ENCODE data around the gene SKA2. TPM values are rescaled to one million over a fixed set of nuclear protein-coding genes. Genes with fewer than 3 reads are reported as not detected.
"Not testable (repeated sequence)": the region's sequence is repeated elsewhere in the genome, so short reads cannot be mapped to it uniquely, and the experiment has no call there.

SKA2 gene
- total RNA-seq, 1 donor from 2014 or later: 41.8 TPM

DNA sequence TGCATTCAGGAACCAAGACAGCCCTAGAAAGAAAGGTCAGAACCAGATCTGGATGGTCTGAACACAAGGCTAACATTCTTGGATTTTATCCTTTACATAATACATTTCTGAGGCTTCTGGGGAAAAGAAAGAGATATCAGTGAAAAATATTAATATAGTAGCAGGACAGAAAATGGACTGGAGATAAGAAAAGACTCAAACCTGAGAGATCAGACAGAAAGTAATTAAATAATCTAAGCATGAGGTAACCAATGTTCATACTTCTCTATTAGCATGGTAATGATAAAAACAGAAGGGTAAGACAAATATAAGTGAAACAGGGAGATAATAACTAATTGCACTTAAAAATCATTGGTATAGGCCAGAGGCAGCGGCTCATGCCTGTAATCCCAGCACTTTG lies 53.8 kb downstream of the SKA2 start:
- no peak for DNase-seq (ENCODE audit: low read depth in 2 of 2)

DNA sequence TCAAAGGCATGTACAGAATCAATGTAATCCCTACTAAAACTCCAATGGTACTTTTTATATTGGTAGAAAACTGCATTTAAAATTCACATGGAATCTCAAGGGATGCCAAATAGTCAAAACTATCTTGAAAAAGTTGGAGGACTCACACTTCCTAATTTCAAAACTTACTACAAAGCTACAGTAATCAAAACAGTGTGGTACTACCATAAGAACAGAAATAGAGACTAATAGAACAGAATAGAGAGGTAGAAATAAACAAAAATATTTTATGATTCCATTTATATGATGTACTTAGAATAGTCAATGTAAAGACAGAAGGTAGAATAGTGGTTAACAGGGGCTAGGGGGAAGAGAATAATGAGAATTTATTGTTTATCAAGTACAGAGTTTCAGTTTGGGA lies 57.1 kb downstream of the SKA2 start:
- DNase-seq (ENCODE audit: low read depth in 2 of 2): no peak

- DNase-seq (ENCODE audit: low read depth in 2 of 2): no peak
These were observed 60.0 kb downstream of the SKA2 start for GRCh38 chr17:59094861-59095530.

- DNase-seq (ENCODE audit: low read depth in 2 of 2): peak; percentile 48 to 86
These were observed 61.2 kb downstream of the SKA2 start for GRCh38 chr17:59093702-59094231.

DNA sequence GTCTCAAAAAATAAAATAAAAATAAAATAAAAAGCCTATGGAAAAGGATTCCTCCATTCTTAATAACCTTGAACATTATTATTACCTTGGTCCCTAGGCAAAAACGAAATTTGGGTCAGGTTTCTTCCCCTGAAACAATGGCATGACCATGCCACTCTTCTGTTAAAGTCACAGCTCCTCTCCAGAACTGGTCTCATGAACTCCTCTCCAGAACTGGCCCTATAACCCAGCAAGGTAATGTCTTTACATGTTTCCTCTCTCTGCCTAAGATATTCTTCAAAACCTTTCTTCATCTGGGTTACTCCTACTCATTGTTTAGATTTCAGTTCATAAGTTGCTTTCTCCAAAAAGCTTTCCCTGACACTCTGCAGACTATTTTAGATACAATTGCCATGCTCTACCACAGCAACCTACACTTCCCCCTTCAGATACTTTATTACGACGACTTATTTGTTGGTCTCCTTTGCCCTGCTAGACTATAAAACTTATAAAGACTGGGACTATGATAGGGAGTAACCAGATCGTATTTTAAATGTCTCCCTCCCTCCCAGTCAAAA lies 61.8 kb downstream of the SKA2 start:
- DNase-seq (ENCODE audit: low read depth in 2 of 2): no peak

DNA sequence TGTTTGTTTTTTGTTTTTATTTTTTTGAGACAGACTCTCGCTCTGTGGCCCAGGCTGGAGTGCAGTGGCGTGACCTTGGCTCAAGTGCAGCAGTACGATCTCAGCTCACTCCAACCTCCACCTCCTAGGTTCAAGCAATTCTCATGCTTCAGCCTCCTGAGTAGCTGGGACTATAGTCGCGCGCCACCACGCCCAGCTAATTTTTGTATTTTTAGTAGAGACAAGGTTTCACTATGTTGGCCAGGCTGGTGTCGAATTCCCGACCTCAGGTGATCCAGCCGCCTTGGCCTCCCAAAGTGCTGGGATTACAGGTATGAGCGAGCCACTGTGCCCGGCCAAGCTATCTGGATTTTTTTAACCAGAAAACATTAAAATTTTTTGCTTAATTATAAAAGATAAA lies 64.4 kb downstream of the SKA2 start:
- not testable (repeated sequence) for DNase-seq (ENCODE audit: low read depth in 2 of 2)

- DNase-seq (ENCODE audit: low read depth in 2 of 2): no peak
These were observed 70.8 kb downstream of the SKA2 start for GRCh38 chr17:59084154-59084553.

DNA sequence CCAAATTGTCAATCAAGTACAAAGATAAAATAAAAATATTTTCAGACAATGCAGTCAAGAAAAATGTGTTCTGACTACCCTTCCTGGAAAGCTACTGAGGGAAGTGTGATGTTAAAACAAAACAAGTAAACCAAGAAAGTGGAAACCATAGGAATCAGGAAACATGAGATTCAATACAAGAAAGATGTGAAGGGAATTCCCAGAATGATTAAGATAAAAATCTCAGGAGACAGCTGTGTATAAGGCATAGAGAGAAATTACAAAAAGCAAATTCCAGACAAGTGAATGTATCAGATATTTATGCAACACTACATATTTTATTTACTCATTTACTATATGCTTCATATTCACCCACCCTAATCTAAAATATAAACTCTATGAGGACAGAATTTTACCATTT lies 80.5 kb downstream of the SKA2 start:
- DNase-seq (ENCODE audit: low read depth in 2 of 2): peak in 1 of 2 donors; percentile 86

DNA sequence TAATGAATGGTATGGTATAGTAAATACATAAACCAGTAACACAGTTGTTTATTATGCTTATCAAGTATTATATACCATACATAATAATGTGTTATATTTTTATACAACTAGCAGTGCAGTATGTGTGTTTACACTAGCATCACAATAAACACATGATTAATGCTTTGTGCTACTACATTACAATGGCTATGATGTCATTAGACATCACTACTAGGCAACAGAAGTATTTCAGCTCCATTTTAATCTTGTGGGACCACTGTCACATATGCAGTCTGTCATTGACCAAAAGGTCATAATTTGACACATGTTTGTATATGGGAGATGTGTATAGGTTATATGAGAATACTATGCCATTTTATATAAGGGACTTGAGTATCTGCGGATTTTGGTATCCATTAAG lies 81.0 kb downstream of the SKA2 start:
- DNase-seq (ENCODE audit: low read depth in 2 of 2): peak in 1 of 2 donors; percentile 34

DNA sequence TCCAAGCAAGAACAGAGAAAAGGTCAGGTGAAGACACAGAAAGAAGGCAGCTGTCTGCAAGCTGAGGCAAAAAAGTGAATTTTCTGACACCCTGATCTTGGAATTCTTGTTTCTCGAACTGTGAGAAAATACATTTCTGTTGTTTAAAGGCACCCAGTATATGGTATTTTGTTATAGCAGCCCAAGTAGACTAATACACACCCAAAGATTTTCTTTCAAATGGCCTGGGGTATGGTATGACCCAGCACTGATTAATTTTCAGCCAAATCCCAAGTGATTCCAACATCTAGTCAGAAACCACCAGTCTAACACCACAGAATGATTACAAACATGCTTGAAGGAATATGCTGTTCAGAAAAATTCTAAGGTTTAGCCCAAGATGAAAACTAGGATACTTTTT lies 85.1 kb downstream of the SKA2 start:
- DNase-seq (ENCODE audit: low read depth in 2 of 2): no peak

DNA sequence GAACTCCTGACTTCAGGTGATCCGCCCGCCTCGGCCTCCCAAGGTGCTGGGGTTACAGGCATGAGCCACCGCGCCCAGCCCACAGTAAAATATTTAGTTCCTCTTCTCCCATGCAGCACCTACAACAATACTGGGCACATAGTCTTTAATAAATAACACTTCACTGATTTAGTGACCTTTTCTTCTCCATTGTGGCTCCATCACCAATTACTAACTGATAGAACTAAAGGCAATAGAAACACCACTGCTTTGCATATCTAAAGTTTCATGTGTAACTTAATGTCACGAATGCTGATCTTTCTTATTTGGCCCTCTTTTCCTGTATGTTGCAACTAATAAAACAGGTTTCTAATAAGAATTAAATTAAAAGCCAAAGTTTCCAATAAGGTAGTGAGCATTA lies 87.2 kb downstream of the SKA2 start:
- no peak for DNase-seq (ENCODE audit: low read depth in 2 of 2)

GRCh38 chr17:59067340-59067739 lies 87.6 kb downstream of the SKA2 start:
- no peak for DNase-seq (ENCODE audit: low read depth in 2 of 2)

DNA sequence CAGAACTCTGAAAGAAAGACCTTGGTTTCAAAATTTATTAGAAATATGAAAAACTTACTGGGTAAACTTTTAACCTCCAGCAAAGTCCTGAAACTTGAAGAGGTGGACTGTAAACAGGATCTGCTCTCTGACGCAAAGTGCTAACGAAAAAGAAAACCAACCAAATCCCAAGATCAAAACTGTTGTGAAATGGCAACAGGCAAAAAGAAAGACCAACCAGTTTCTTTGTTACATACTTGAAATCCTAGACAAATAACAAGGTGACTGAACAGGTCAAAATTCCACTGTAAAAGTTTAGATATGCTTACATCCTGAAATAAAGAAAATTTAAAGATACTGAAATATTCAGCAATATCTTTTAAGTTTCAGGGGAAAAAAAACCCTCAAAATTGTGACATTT lies 92.5 kb downstream of the SKA2 start:
- no peak for DNase-seq (ENCODE audit: low read depth in 2 of 2)

Other genes with a start within 250 kb of the SKA2 start
- 33.8 and 34.4 TPM in 2 replicates for gene TRIM37, start 48.3 kb downstream of the SKA2 start, total RNA-seq
- 4.0 and 12.2 TPM in 2 replicates for gene PRR11, start 560 bp upstream of the SKA2 start, total RNA-seq
- 17.6 and 23.5 TPM in 2 replicates for gene SMG8, start 54.8 kb upstream of the SKA2 start, total RNA-seq
- 0.90 and 1.1 TPM in 2 replicates for gene GDPD1, start 65.3 kb upstream of the SKA2 start, total RNA-seq
- 54.6 and 60.8 TPM in 2 replicates for gene YPEL2, start 176.5 kb upstream of the SKA2 start, total RNA-seq